ENCODE results near the gene SLC22A3. TPM values are rescaled to one million over a fixed set of nuclear protein-coding genes. Genes with fewer than 3 reads are reported as not detected.
"Not testable (repeated sequence)": the region's sequence is repeated elsewhere in the genome, so short reads cannot be mapped to it uniquely, and the experiment has no call there.

The SLC22A3 gene
- under 1 TPM in 1 of 2 donors, not detected in 1; 0.11 TPM for total RNA-seq

- H3K27ac Mint-ChIP-seq: no peak within 1 kb of the TSS
- no peaks in the 10 kb centered on the region for H3K4me1 Mint-ChIP-seq
- H3K27me3 Mint-ChIP-seq: peaks cover 47% of the 10 kb centered on the region
- no peaks in the 10 kb centered on the region for H3K9me3 Mint-ChIP-seq
- H3K4me3 Mint-ChIP-seq: peak within 1 kb of the TSS; percentile 33
- ATAC-seq (replicated peaks): no peak
- no peaks in the 10 kb centered on the region for H3K36me3 Mint-ChIP-seq (ENCODE audit: low read depth)
Observed at GRCh38 chr6:160348223-160349019, at the start of gene SLC22A3. SLC22A3 (plus strand) TSS chr6:160348378; CDS start chr6:160348420, 42 bp downstream.

- Mint-ChIP-seq H3K27me3 (peaks cover 4% of the 10 kb centered on the region), H3K27ac (no peak overlapping the region), H3K4me3 (no peak overlapping the region), H3K4me1 (no peaks in the 10 kb centered on the region), H3K36me3 (ENCODE audit: low read depth) (no peaks in the 10 kb centered on the region), H3K9me3 (no peaks in the 10 kb centered on the region)
- no peak for ATAC-seq (replicated peaks)
Observed at GRCh38 chr6:160299559-160299958, 48.6 kb upstream of the SLC22A3 start.

GRCh38 chr6:160300076-160300695 is 48.0 kb upstream of the SLC22A3 start:
- H3K9me3 Mint-ChIP-seq: no peaks in the 10 kb centered on the region
- no peaks in the 10 kb centered on the region for H3K36me3 Mint-ChIP-seq (ENCODE audit: low read depth)
- no peak overlapping the region for H3K27ac Mint-ChIP-seq
- peaks cover 9% of the 10 kb centered on the region for H3K27me3 Mint-ChIP-seq
- H3K4me3 Mint-ChIP-seq: no peak overlapping the region
- ATAC-seq (replicated peaks): no peak
- H3K4me1 Mint-ChIP-seq: no peaks in the 10 kb centered on the region

- H3K9me3 Mint-ChIP-seq: no peaks in the 10 kb centered on the region
- H3K36me3 Mint-ChIP-seq (ENCODE audit: low read depth): no peaks in the 10 kb centered on the region
- peaks cover 10% of the 10 kb centered on the region for H3K27me3 Mint-ChIP-seq
Observed at GRCh38 chr6:160301339-160301738, 46.8 kb upstream of the SLC22A3 start.

GRCh38 chr6:160302431-160303082 is 45.6 kb upstream of the SLC22A3 start:
- ATAC-seq (replicated peaks); H3K4me3 Mint-ChIP-seq; H3K4me1 Mint-ChIP-seq; H3K9me3 Mint-ChIP-seq; H3K36me3 Mint-ChIP-seq (ENCODE audit: low read depth); H3K27ac Mint-ChIP-seq: not testable (repeated sequence)
- peaks cover 14% of the 10 kb centered on the region for H3K27me3 Mint-ChIP-seq

More at GRCh38 chr6:160301339-160301738, 46.8 kb upstream of the SLC22A3 start:
- Mint-ChIP-seq H3K4me1 (no peaks in the 10 kb centered on the region), H3K27ac (no peak overlapping the region), H3K4me3 (no peak overlapping the region)
- no peak for ATAC-seq (replicated peaks)

GRCh38 chr6:160303806-160304205 is 44.4 kb upstream of the SLC22A3 start:
- H3K27ac Mint-ChIP-seq: no peak overlapping the region
- H3K4me3 Mint-ChIP-seq: no peak overlapping the region
- H3K9me3 Mint-ChIP-seq: no peaks in the 10 kb centered on the region
- no peaks in the 10 kb centered on the region for H3K36me3 Mint-ChIP-seq (ENCODE audit: low read depth)
- H3K4me1 Mint-ChIP-seq: no peaks in the 10 kb centered on the region
- peaks cover 14% of the 10 kb centered on the region for H3K27me3 Mint-ChIP-seq
- no peak for ATAC-seq (replicated peaks)

GRCh38 chr6:160305926-160306713 is 42.1 kb upstream of the SLC22A3 start:
- Mint-ChIP-seq H3K27ac (no peak overlapping the region), H3K27me3 (peaks cover 16% of the 10 kb centered on the region), H3K36me3 (ENCODE audit: low read depth) (no peaks in the 10 kb centered on the region), H3K4me3 (no peak overlapping the region), H3K4me1 (no peaks in the 10 kb centered on the region), H3K9me3 (peaks cover 7% of the 10 kb centered on the region)
- ATAC-seq (replicated peaks): no peak

- H3K9me3 Mint-ChIP-seq: peaks cover 24% of the 10 kb centered on the region
- ATAC-seq (replicated peaks): no peak
- H3K4me3 Mint-ChIP-seq: no peak overlapping the region
- H3K27ac Mint-ChIP-seq: no peak overlapping the region
- no peaks in the 10 kb centered on the region for H3K4me1 Mint-ChIP-seq
- H3K36me3 Mint-ChIP-seq (ENCODE audit: low read depth): no peaks in the 10 kb centered on the region
- peaks cover 13% of the 10 kb centered on the region for H3K27me3 Mint-ChIP-seq
Observed at GRCh38 chr6:160309718-160310117, 38.5 kb upstream of the SLC22A3 start.

GRCh38 chr6:160312900-160313299 is 35.3 kb upstream of the SLC22A3 start:
- Mint-ChIP-seq H3K4me1 (no peaks in the 10 kb centered on the region), H3K9me3 (peaks cover 29% of the 10 kb centered on the region), H3K4me3 (no peak overlapping the region), H3K27ac (no peak overlapping the region), H3K36me3 (ENCODE audit: low read depth) (no peaks in the 10 kb centered on the region), H3K27me3 (peaks cover 13% of the 10 kb centered on the region)
- no peak for ATAC-seq (replicated peaks)

- ATAC-seq (replicated peaks): no peak
- Mint-ChIP-seq H3K27ac (no peak overlapping the region), H3K9me3 (peaks cover 30% of the 10 kb centered on the region), H3K36me3 (ENCODE audit: low read depth) (no peaks in the 10 kb centered on the region), H3K4me1 (no peaks in the 10 kb centered on the region), H3K27me3 (peaks cover 22% of the 10 kb centered on the region), H3K4me3 (no peak overlapping the region)
Observed at GRCh38 chr6:160315310-160315709, 32.9 kb upstream of the SLC22A3 start.

- Mint-ChIP-seq H3K36me3 (ENCODE audit: low read depth) (no peaks in the 10 kb centered on the region), H3K4me3 (no peak overlapping the region), H3K4me1 (no peaks in the 10 kb centered on the region), H3K27me3 (peaks cover 22% of the 10 kb centered on the region), H3K27ac (no peak overlapping the region), H3K9me3 (peaks cover 27% of the 10 kb centered on the region)
- ATAC-seq (replicated peaks): no peak
Observed at GRCh38 chr6:160316261-160316660, 31.9 kb upstream of the SLC22A3 start.

GRCh38 chr6:160319246-160319645 is 28.9 kb upstream of the SLC22A3 start:
- Mint-ChIP-seq H3K4me3 (no peak overlapping the region), H3K4me1 (no peaks in the 10 kb centered on the region), H3K27me3 (peaks cover 22% of the 10 kb centered on the region), H3K27ac (no peak overlapping the region), H3K36me3 (ENCODE audit: low read depth) (no peaks in the 10 kb centered on the region), H3K9me3 (peaks cover 14% of the 10 kb centered on the region)
- no peak for ATAC-seq (replicated peaks)

GRCh38 chr6:160321729-160322505 is 26.3 kb upstream of the SLC22A3 start:
- Mint-ChIP-seq H3K4me3 (no peak overlapping the region), H3K27me3 (peaks cover 12% of the 10 kb centered on the region), H3K27ac (no peak overlapping the region), H3K36me3 (ENCODE audit: low read depth) (no peaks in the 10 kb centered on the region), H3K9me3 (peaks cover 9% of the 10 kb centered on the region), H3K4me1 (no peaks in the 10 kb centered on the region)
- no peak for ATAC-seq (replicated peaks)

GRCh38 chr6:160327981-160328380 is 20.2 kb upstream of the SLC22A3 start:
- Mint-ChIP-seq H3K9me3 (no peaks in the 10 kb centered on the region), H3K4me1 (no peaks in the 10 kb centered on the region), H3K27me3 (peaks cover 21% of the 10 kb centered on the region), H3K4me3 (no peak overlapping the region), H3K36me3 (ENCODE audit: low read depth) (no peaks in the 10 kb centered on the region), H3K27ac (no peak overlapping the region)
- ATAC-seq (replicated peaks): no peak
